Sciatic nerve (tissue), 2 donors: ENCODE results near the gene CHST11. TPM values are rescaled to one million over a fixed set of nuclear protein-coding genes. Genes with fewer than 3 reads are reported as not detected.

Source experiments
- ATAC-seq: fragments of 200-7000 bp; cut with Tn5 transposase; one replicate; pipeline ENCODE4 v1.9.1; 2020; ENCODE audit warnings: mild to moderate bottlenecking, moderate library complexity
- DNase-seq: peaks from one replicate; pipeline ENCODE4 v3.0.0-alpha.2; 2020; ENCODE audit warnings: low spot score
- intact Hi-C: fragments of 100-400 bp; cut with DNase I; formaldehyde crosslinking; loops from one replicate; pipeline ENCODE4 v1.14.2; 2022
- total RNA-seq: library from RNA; stranded (reverse); fragmentation: NEBNext Ultra II Directional; extraction: Animal tissue kit (Norgen Biotek cat#: 25700); gene quantifications from one replicate; pipeline ENCODE4 v1.2.1, GENCODE V29; 2021
- donor health status: DM: no; HTN: no; CAD: no.
- donor health status: DM: no; HTN: no; CAD: no.

Gene CHST11
- total RNA-seq, 1 donor from 2014 or later = 19.2 TPM

- intact Hi-C loops = no loop called here
- DNase-seq (no peak), ATAC-seq (no peak)
These were observed 306.5 kb downstream of the CHST11 start for GRCh38 chr12:104763168-104763805.

GRCh38 chr12:104764225-104765091 is 307.7 kb downstream of the CHST11 start:
- DNase-seq (no peak), ATAC-seq (no peak)
- intact Hi-C loops = no loop called here

GRCh38 chr12:104767261-104767660 is 310.5 kb downstream of the CHST11 start:
- ATAC-seq = no peak
- intact Hi-C loops = no loop called here
- no peak for DNase-seq

GRCh38 chr12:104768033-104768432 is 311.3 kb downstream of the CHST11 start:
- intact Hi-C loops = no loop called here
- no peak for ATAC-seq
- no peak for DNase-seq

GRCh38 chr12:104769144-104769561 is 312.4 kb downstream of the CHST11 start:
- DNase-seq (no peak), ATAC-seq (no peak)
- intact Hi-C loops = no loop called here

GRCh38 chr12:104772336-104772735 is 315.6 kb downstream of the CHST11 start:
- DNase-seq = no peak
- intact Hi-C loops = no loop called here
- ATAC-seq = no peak

GRCh38 chr12:104775731-104776231 is 319.0 kb downstream of the CHST11 start:
- ATAC-seq = no peak
- DNase-seq = no peak
- intact Hi-C loops = no loop called here

GRCh38 chr12:104779134-104779533 is 322.4 kb downstream of the CHST11 start:
- ATAC-seq (no peak), DNase-seq (no peak)
- intact Hi-C loops = no loop called here

GRCh38 chr12:104782296-104782695 is 325.5 kb downstream of the CHST11 start:
- intact Hi-C loops = no loop called here
- no peak for DNase-seq
- ATAC-seq = no peak

- no peak for ATAC-seq
- DNase-seq = no peak
- intact Hi-C loops = no loop called here
These were observed 327.8 kb downstream of the CHST11 start for GRCh38 chr12:104784592-104784991.

- ATAC-seq (no peak), DNase-seq (no peak)
- intact Hi-C loops = no loop called here
These were observed 329.1 kb downstream of the CHST11 start for GRCh38 chr12:104785886-104786285.

GRCh38 chr12:104786352-104786751 is 329.6 kb downstream of the CHST11 start:
- ATAC-seq (no peak), DNase-seq (no peak)
- intact Hi-C loops = no loop called here

- ATAC-seq = peak; percentile 48
- intact Hi-C loops = no loop called here
- no peak for DNase-seq
These were observed 332.1 kb downstream of the CHST11 start for GRCh38 chr12:104788840-104789271.

GRCh38 chr12:104790296-104791125 is 333.8 kb downstream of the CHST11 start:
- intact Hi-C loops = no loop called here
- ATAC-seq (peak; percentile 44), DNase-seq (peak; percentile 67)

GRCh38 chr12:104792570-104792969 is 335.8 kb downstream of the CHST11 start:
- DNase-seq (no peak), ATAC-seq (peak; percentile 94)
- intact Hi-C loops = no loop called here

- ATAC-seq (peak; percentile 57), DNase-seq (no peak)
- intact Hi-C loops = no loop called here
These were observed 336.5 kb downstream of the CHST11 start for GRCh38 chr12:104793285-104793684.

GRCh38 chr12:104793968-104794367 is 337.2 kb downstream of the CHST11 start:
- ATAC-seq (no peak), DNase-seq (no peak)
- intact Hi-C loops = no loop called here

GRCh38 chr12:104796475-104796862 is 339.7 kb downstream of the CHST11 start:
- intact Hi-C loops = no loop called here
- no peak for ATAC-seq
- no peak for DNase-seq

GRCh38 chr12:104799458-104799857 is 342.7 kb downstream of the CHST11 start:
- no peak for ATAC-seq
- intact Hi-C loops = no loop called here
- DNase-seq = no peak
